A549 (cell line): ENCODE measurements around the gene BCL11B. TPM values are rescaled to one million over a fixed set of nuclear protein-coding genes. Genes with fewer than 3 reads are reported as not detected.

Experiments
- ATAC-seq, 2 experiments: fragments of 200-7000 bp in 1 of 2; fragments of >200 bp in 1 of 2; cut with Nextera tagmentation in 1 of 2; cut with Tn5 transposase in 1 of 2; 3 replicates each; pipeline versions ENCODE4 v1.8.0 to v1.9.1; 2018 to 2020; ENCODE audit warnings: mild to moderate bottlenecking in 1 of 2, moderate library complexity in 1 of 2
- CTCF ChIA-PET: fragments of 300-600 bp; sonication (Branson Sonifier 250); formaldehyde crosslinking; extraction: SDS; loops from one replicate; lab custom pipeline; 2021; ENCODE audit warnings: antibody characterized with exemption, inconsistent platforms; lab: Yijun Ruan, JAX
- POLR2A ChIA-PET: fragments of 350-600 bp; formaldehyde crosslinking; extraction: SDS; loops from one replicate; lab custom pipeline; 2021; ENCODE audit warnings: antibody characterized with exemption, inconsistent platforms; lab: Yijun Ruan, JAX
- DNase-seq, 2 experiments: peaks; one replicate each; pipeline versions ENCODE4 v3.0.0 to v3.0.0-alpha.2; 2011 to 2016; ENCODE audit warnings: low read depth in 1 of 2, low spot score in 1 of 2
- FAIRE-seq: peaks from 2 replicates; lab custom pipeline; 2011; peaks lifted over from hg19 to GRCh38; lab: Jason Lieb, UNC
- H3K27ac ChIP-seq, 2 experiments: fragments of >200 bp; sonication (Bioruptor Twin); formaldehyde crosslinking; 3 replicates each; pipeline ENCODE4 v1.5.1; 2016 to 2017
- H3K4me1 ChIP-seq: fragments of >200 bp; sonication (Bioruptor Twin); formaldehyde crosslinking; 3 replicates; pipeline ENCODE4 v1.6.1; 2016
- H3K4me2 ChIP-seq: fragments of >200 bp; sonication (Bioruptor Twin); formaldehyde crosslinking; 3 replicates; pipeline ENCODE4 v1.6.1; 2016
- H3K4me3 ChIP-seq: fragments of >200 bp; sonication (Bioruptor Twin); formaldehyde crosslinking; 3 replicates; pipeline ENCODE4 v1.5.1; 2016
- H3K9me3 ChIP-seq: fragments of >200 bp; sonication (Bioruptor Twin); formaldehyde crosslinking; 3 replicates; pipeline ENCODE4 v1.6.1; 2016
- CBX8 ChIP-seq: fragments of 200-600 bp; sonication (generic); IDR thresholded peaks from 2 replicates; pipeline ENCODE4 v1.6.1; 2016
- CEBPB ChIP-seq, 2 experiments: fragments of >200 bp in 1 of 2; sonication (Bioruptor Twin) in 1 of 2; formaldehyde crosslinking in 1 of 2; IDR thresholded peaks; 2 replicates each; pipeline ENCODE4 v1.6.1; 2012 to 2016
- CTCF ChIP-seq: fragments of >200 bp; sonication (Bioruptor Twin); formaldehyde crosslinking; IDR thresholded peaks from 3 replicates; pipeline ENCODE4 v1.5.1; 2016
- EHF ChIP-seq: fragments of 250-450 bp; sonication (Bioruptor Pico); IDR thresholded peaks from 2 replicates; pipeline ENCODE4 v1.5.0; 2020; ENCODE audit warnings: mild to moderate bottlenecking
- FOSL2 ChIP-seq, 2 experiments: fragments of 450-650 bp in 1 of 2; fragments of >200 bp in 1 of 2; sonication (Bioruptor Twin) in 1 of 2; formaldehyde crosslinking; IDR thresholded peaks; 2 replicates each; pipeline versions ENCODE4 v1.5.0 to v1.6.1; 2016 to 2020; ENCODE audit warnings: mild to moderate bottlenecking in 1 of 2, moderate library complexity in 1 of 2
- FOXS1 ChIP-seq: fragments of 250-450 bp; sonication (Bioruptor Pico); IDR thresholded peaks from 2 replicates; pipeline ENCODE4 v1.5.0; 2020; ENCODE audit warnings: mild to moderate bottlenecking, moderate library complexity
- GATA3 ChIP-seq: IDR thresholded peaks from 2 replicates; pipeline ENCODE4 v1.6.1; 2012; ENCODE audit warnings: borderline replicate concordance
- HEYL ChIP-seq: fragments of 250-450 bp; sonication (Bioruptor Pico); IDR thresholded peaks from 2 replicates; pipeline ENCODE4 v1.8.0; 2021; ENCODE audit warnings: mild to moderate bottlenecking, moderate library complexity
- HMGXB4 ChIP-seq: fragments of 250-450 bp; sonication (Bioruptor Pico); IDR thresholded peaks from 2 replicates; pipeline ENCODE4 v1.5.0; 2021; ENCODE audit warnings: mild to moderate bottlenecking, moderate library complexity, borderline replicate concordance
- HOXA7 ChIP-seq: fragments of 250-450 bp; sonication (Bioruptor Pico); IDR thresholded peaks from 2 replicates; pipeline ENCODE4 v1.5.0; 2020; ENCODE audit warnings: mild to moderate bottlenecking, moderate library complexity
- JUN ChIP-seq, 2 experiments: fragments of >200 bp; sonication (Bioruptor Twin); formaldehyde crosslinking; IDR thresholded peaks; 2 replicates in 1 of 2; 3 replicates in 1 of 2; pipeline ENCODE4 v1.6.1; 2016 to 2017
- JUNB ChIP-seq: fragments of >200 bp; sonication (Bioruptor Twin); formaldehyde crosslinking; IDR thresholded peaks from 2 replicates; pipeline ENCODE4 v1.6.1; 2016
- MAX ChIP-seq: IDR thresholded peaks from 2 replicates; pipeline ENCODE4 v1.6.1; 2012
- MYC ChIP-seq: IDR thresholded peaks from 2 replicates; pipeline ENCODE4 v1.6.1; 2012; ENCODE audit warnings: mild to moderate bottlenecking, inconsistent platforms, low read length, improper control_type of control experiment, borderline replicate concordance
- NPAS2 ChIP-seq: fragments of 250-450 bp; sonication (Bioruptor Pico); IDR thresholded peaks from 2 replicates; pipeline ENCODE4 v1.8.0; 2022; ENCODE audit warnings: mild to moderate bottlenecking, moderate library complexity, borderline replicate concordance
- RARB ChIP-seq: fragments of 250-450 bp; sonication (Bioruptor Pico); IDR thresholded peaks from 2 replicates; pipeline ENCODE4 v1.8.0; 2021; ENCODE audit warnings: mild to moderate bottlenecking, moderate library complexity
- RNF2 ChIP-seq: fragments of 200-600 bp; sonication (generic); IDR thresholded peaks from 2 replicates; pipeline ENCODE4 v1.6.1; 2016; ENCODE audit warnings: low read depth, mild to moderate bottlenecking, antibody characterized with exemption, moderate library complexity, borderline replicate concordance
- SREBF2 ChIP-seq: fragments of 450-650 bp; IDR thresholded peaks from 2 replicates; pipeline ENCODE4 v1.6.1; 2014; ENCODE audit warnings: mild to moderate bottlenecking, moderate library complexity
- TFCP2L1 ChIP-seq: fragments of 250-450 bp; sonication (Bioruptor Pico); IDR thresholded peaks from 2 replicates; pipeline ENCODE4 v1.5.0; 2021; ENCODE audit warnings: mild to moderate bottlenecking
- TP53 ChIP-seq: fragments of 250-450 bp; sonication (Bioruptor Pico); IDR thresholded peaks from 2 replicates; pipeline ENCODE4 v1.5.0; 2021; ENCODE audit warnings: mild to moderate bottlenecking, moderate library complexity
- ZC3H11A ChIP-seq: fragments of 450-650 bp; IDR thresholded peaks from 2 replicates; pipeline ENCODE4 v1.6.1; 2014; ENCODE audit warnings: antibody characterized with exemption, mild to moderate bottlenecking
- ZFP36 ChIP-seq: fragments of 450-650 bp; IDR thresholded peaks from 2 replicates; pipeline ENCODE4 v1.6.1; 2014; ENCODE audit warnings: borderline replicate concordance; ENCODE audit not compliant: partially characterized antibody
- ZNF302 ChIP-seq: fragments of 250-450 bp; sonication (Bioruptor Pico); IDR thresholded peaks from 2 replicates; pipeline ENCODE4 v1.9.0; 2021; ENCODE audit warnings: inconsistent platforms, mild to moderate bottlenecking, moderate library complexity
- WGBS: methylation state at CpG from one replicate; pipeline ENCODE4 v1.1.6; 2017; ENCODE audit errors: missing lambda C conversion rate; 5-methylcytosine and 5-hydroxymethylcytosine counted together
- polyA plus RNA-seq, 4 experiments: library from polyadenylated mRNA; depleted of rRNA in 3 of 4; stranded (reverse); fragments of >200 nt; fragmentation: RNase III in 1 of 4; extraction: RNeasy Plus Mini Kit Qiagen cat#74134 plus additional on column Dnase treatment in 1 of 4; gene quantifications; 2 replicates in 3 of 4; 3 replicates in 1 of 4; pipeline ENCODE4 v1.2.3, GENCODE V29; 2011 to 2017

BCL11B gene
- polyA plus RNA-seq, 2 of the 4 experiments (the other 2 are of a cell fraction), result 0.43 to 0.49 TPM

- no peaks in the 10 kb centered on the region for H3K9me3 ChIP-seq
- H3K4me3 ChIP-seq, result no peak overlapping the region
- no peak overlapping the region for H3K27ac ChIP-seq
- ChIA-PET CTCF (interaction anchor here (1.7 kb wide), 1 partner anchor 133 kb away, joined by 5 read pairs; no protein-coding TSS in a partner anchor), POLR2A (no interaction called here)
- no peak overlapping the region for H3K4me2 ChIP-seq
- FAIRE-seq, result no peak
- ATAC-seq, result no peak
- no peak for TF ChIP-seq RARB (CRISPR knock-in tag)
- no peak for TF ChIP-seq FOXS1 (CRISPR knock-in tag)
- TF ChIP-seq HMGXB4 (CRISPR knock-in tag), result no peak
- TF ChIP-seq JUNB, result no peak
- no peak for TF ChIP-seq ZC3H11A
- WGBS, result 68% methylated on average over 19 of the region's 19 CpGs
- H3K4me1 ChIP-seq, result peaks cover 5% of the 10 kb centered on the region
- DNase-seq, result no peak
These were observed 139.0 kb downstream of the BCL11B start for GRCh38 chr14:99132821-99133635.

- CTCF ChIA-PET, result interaction anchor here (1.7 kb wide), 1 partner anchor 135 kb away, joined by 5 read pairs; no protein-coding TSS in a partner anchor
- H3K4me2 ChIP-seq, result no peak overlapping the region
- TF ChIP-seq RNF2, result no peak
- TF ChIP-seq NPAS2 (CRISPR knock-in tag), result no peak
- TF ChIP-seq EHF, result no peak
- TF ChIP-seq HEYL (CRISPR knock-in tag), result no peak
- TF ChIP-seq ZNF302 (CRISPR knock-in tag), result no peak
- TF ChIP-seq JUN (IDR thresholded peaks at IDR 0.05), result no peak
- no peak for TF ChIP-seq TP53 (CRISPR knock-in tag)
- no peak for TF ChIP-seq TFCP2L1 (CRISPR knock-in tag)
- TF ChIP-seq GATA3, result no peak
- no peak for TF ChIP-seq CBX8
- no peak for TF ChIP-seq MAX
- no peak for TF ChIP-seq ZFP36
- TF ChIP-seq CTCF, result no peak
- no peak for TF ChIP-seq CEBPB (IDR thresholded peaks at IDR 0.05)
- no peak for TF ChIP-seq MYC
- TF ChIP-seq FOSL2 (IDR thresholded peaks at IDR 0.05), result no peak
- TF ChIP-seq FOSL2 (CRISPR knock-in tag; IDR thresholded peaks at IDR 0.05), result no peak
- TF ChIP-seq FOXS1 (CRISPR knock-in tag), result no peak
- TF ChIP-seq HOXA7, result no peak
- no peak for TF ChIP-seq SREBF2
- DNase-seq (no peak), ATAC-seq (no peak), FAIRE-seq (no peak)
- H3K9me3 ChIP-seq, result no peaks in the 10 kb centered on the region
- H3K27ac ChIP-seq, result no peak overlapping the region
- no peak overlapping the region for H3K4me3 ChIP-seq
- POLR2A ChIA-PET, result no interaction called here
- 74% methylated on average over 11 of the region's 12 CpGs for WGBS
- peaks cover 17% of the 10 kb centered on the region for H3K4me1 ChIP-seq
These were observed 140.2 kb downstream of the BCL11B start for GRCh38 chr14:99131632-99132271.
